ENCODE data around the gene PHLDA2. TPM values are rescaled to one million over a fixed set of nuclear protein-coding genes. Genes with fewer than 3 reads are reported as not detected.
A peak's percentile ranks its signal among the peaks of the same experiment; 100 is the strongest.

The PHLDA2 gene
- total and polyA plus RNA-seq, 9 of the 15 experiments (the other 6 are each of a cell fraction or from before 2014, with no cell fraction given): 0.43 to 42.4 (median 4.7) TPM

DNA sequence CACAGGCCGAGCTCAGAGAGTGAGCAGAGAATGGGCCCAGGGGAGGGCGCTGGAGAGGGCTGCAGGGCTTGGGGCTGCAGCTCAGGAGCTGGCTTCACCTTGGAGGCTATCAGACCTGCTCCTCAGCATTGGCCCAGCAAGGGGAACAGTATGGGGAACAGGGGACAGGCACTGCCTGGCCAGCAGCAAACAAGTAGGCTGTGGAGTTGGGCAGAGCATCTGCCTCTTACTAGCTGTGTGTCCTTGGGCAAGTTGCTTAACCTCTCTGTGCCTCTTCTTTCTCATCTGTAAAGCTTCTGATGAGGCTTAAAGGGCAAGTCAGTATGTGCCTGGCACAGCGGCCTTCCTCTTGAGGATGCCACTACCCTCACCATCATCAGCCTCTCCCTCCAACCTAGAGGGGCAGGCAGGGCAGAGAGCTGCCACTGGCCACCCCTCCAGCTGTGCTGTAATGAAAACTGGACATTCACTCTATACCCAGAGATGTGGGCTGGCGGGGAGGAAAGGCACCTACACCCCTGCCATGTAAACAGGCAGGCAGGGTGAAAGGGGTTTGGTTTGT lies 36.2 kb downstream of the PHLDA2 start (continued):
- TF ChIP-seq ZNF121 (CRISPR knock-in tag; conservative IDR thresholded peaks at IDR 0.05) (no peak), HDGF (IDR thresholded peaks at IDR 0.05) (peak; percentile 85; the same call in 1 of the 2 replicates), KAT8 (IDR thresholded peaks at IDR 0.05; ENCODE audit: low read depth) (no peak), PHB (CRISPR knock-in tag; IDR thresholded peaks at IDR 0.05) (no peak), RCOR1 (IDR thresholded peaks at IDR 0.05; ENCODE audit: borderline replicate concordance in 1 of 2, low read depth in 2 of 2, low read length in 2 of 2) (peak in 1 of 2 experiments; percentile 66; a peak in 1 of 4 replicates), EHMT2 (IDR thresholded peaks at IDR 0.05) (no peak), ZNF518B (CRISPR knock-in tag; IDR thresholded peaks at IDR 0.05) (no peak), PHF21A (IDR thresholded peaks at IDR 0.05; ENCODE audit: borderline replicate concordance, low read depth) (no peak), MAZ (CRISPR knock-in tag; conservative IDR thresholded peaks at IDR 0.05 in 1 of 2, IDR thresholded peaks at IDR 0.05 in 1 of 2) (0 out of 4 replicates have a peak, but pooled peaks of 1 of the 2 experiments have one; percentile 35), SIN3A (IDR thresholded peaks at IDR 0.05; ENCODE audit: borderline replicate concordance in 2 of 2, control insufficient read depth in 1 of 2, low read depth in 2 of 2, low read length in 2 of 2) (no peak), HDAC3 (IDR thresholded peaks at IDR 0.05; ENCODE audit: borderline replicate concordance, partially characterized antibody) (no peak), GTF2B (IDR thresholded peaks at IDR 0.05; ENCODE audit: extremely low read depth, insufficient read length) (no peak), ZNF224 (CRISPR knock-in tag; IDR thresholded peaks at IDR 0.05) (no peak), ZNF592 (IDR thresholded peaks at IDR 0.05) (no peak), ZNF354B (CRISPR knock-in tag; IDR thresholded peaks at IDR 0.05) (no peak), C11orf30 (IDR thresholded peaks at IDR 0.05; ENCODE audit: low read depth) (no peak), TFE3 (CRISPR knock-in tag; IDR thresholded peaks at IDR 0.05) (no peak)
- TF ChIP-seq, protein P1, sequence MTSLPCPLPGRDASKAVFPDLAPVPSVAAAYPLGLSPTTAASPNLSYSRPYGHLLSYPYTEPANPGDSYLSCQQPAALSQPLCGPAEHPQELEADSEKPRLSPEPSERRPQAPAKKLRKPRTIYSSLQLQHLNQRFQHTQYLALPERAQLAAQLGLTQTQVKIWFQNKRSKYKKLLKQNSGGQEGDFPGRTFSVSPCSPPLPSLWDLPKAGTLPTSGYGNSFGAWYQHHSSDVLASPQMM (CRISPR knock-in tag; IDR thresholded peaks at IDR 0.05): no peak

All from K562 (cell line).